Stimulated activated naive CD8-positive, alpha-beta T cell treated with anti-CD3 and anti-CD28 coated beads, Interleukin-15, amount 100 ng/mL, for 72 hours (primary cell): ENCODE data around the gene JAK2.

ENCODE experiments used
- ATAC-seq: fragments of 150-1000 bp; cut with Tn5 transposase; 2 replicates; pipeline ENCODE4 v1.10.0; 2021; ENCODE audit warnings: mild to moderate bottlenecking, moderate library complexity
- DNase-seq, 2 donors: peaks; one replicate each; pipeline ENCODE4 v3.0.0; 2021 to 2022
- H3K27ac Mint-ChIP-seq, 2 donors: one replicate each; pipeline ENCODE4 v1.8.0; 2022; ENCODE audit warnings: mild to moderate bottlenecking in 2 of 2, mixed read lengths in 2 of 2, moderate library complexity in 2 of 2
- H3K27me3 Mint-ChIP-seq: one replicate; pipeline ENCODE4 v1.8.0; 2022; ENCODE audit warnings: mixed read lengths
- H3K4me1 Mint-ChIP-seq: one replicate; pipeline ENCODE4 v1.8.0; 2022; ENCODE audit warnings: mild to moderate bottlenecking, mixed read lengths
- H3K4me3 Mint-ChIP-seq, 2 donors: one replicate each; pipeline ENCODE4 v1.8.0; 2022; ENCODE audit warnings: mild to moderate bottlenecking in 2 of 2, mixed read lengths in 2 of 2, moderate library complexity in 1 of 2
- H3K9me3 Mint-ChIP-seq, 2 donors: one replicate each; pipeline ENCODE4 v1.8.0; 2022; ENCODE audit warnings: mixed read lengths in 2 of 2

The JAK2 gene

GRCh38 chr9:4967523-4967922 is 17.5 kb upstream of the JAK2 start:
- H3K27me3 Mint-ChIP-seq = no peaks in the 10 kb centered on the region
- ATAC-seq = no peak
- peaks cover 8 to 20% of the 10 kb centered on the region in 2 donors for H3K9me3 Mint-ChIP-seq
- H3K4me3 Mint-ChIP-seq = peak overlapping the region; percentile 56 to 57
- DNase-seq = no peak
- peaks cover 51% of the 10 kb centered on the region for H3K4me1 Mint-ChIP-seq
- peak overlapping the region; percentile 85 to 94 for H3K27ac Mint-ChIP-seq

- DNase-seq (no peak), ATAC-seq (no peak)
- H3K9me3 Mint-ChIP-seq = peaks cover 4 to 5% of the 10 kb centered on the region in 2 donors
- H3K4me3 Mint-ChIP-seq = peak overlapping the region; percentile 32 to 75
- H3K27ac Mint-ChIP-seq = peak overlapping the region; percentile 89 to 93
- no peaks in the 10 kb centered on the region for H3K27me3 Mint-ChIP-seq
- H3K4me1 Mint-ChIP-seq = peaks cover 37% of the 10 kb centered on the region
These were observed 15.9 kb upstream of the JAK2 start for GRCh38 chr9:4969130-4969529.

DNA sequence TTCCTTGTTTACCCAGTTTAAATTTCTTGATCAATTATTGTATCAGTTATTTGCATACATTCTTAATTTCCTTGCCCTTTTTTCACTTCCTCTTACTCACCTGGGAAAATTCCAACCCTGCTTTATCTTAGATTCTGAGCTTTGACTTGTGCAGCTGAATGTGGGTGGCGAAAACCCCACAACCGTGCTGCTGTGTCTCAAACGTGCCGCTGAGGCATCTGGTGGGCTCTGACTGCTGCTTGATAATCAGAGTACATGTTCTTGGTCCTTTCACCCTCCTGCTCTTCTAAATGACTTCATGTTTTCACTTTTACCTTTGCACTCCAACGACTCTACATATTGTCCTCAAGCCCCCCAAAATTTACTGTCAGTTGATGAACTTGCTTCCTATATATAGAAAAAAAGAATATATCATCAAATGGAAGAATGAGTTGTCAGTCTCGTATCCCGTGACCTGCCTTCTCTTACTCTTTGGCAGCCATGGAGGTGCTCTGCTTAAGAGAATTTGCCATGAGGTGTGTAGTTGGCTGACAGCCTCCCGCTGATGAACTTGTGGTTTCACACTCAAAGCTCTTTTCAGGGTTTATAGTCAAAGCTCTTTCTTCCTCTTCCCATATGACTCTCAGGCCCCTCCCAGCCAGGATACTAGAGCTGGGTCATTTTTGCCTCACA is 14.0 kb upstream of the JAK2 start:
- DNase-seq = peak; percentile 58 to 82

GRCh38 chr9:4973246-4973645 is 11.8 kb upstream of the JAK2 start:
- H3K4me3 Mint-ChIP-seq = no peak overlapping the region
- no peak for DNase-seq
- H3K27me3 Mint-ChIP-seq = no peaks in the 10 kb centered on the region
- H3K9me3 Mint-ChIP-seq = no peaks in the 10 kb centered on the region
- no peak overlapping the region for H3K27ac Mint-ChIP-seq
- H3K4me1 Mint-ChIP-seq = peaks cover 28% of the 10 kb centered on the region
- no peak for ATAC-seq

More for the DNA sequence above, 14.0 kb upstream of the JAK2 start:
- no peak overlapping the region for H3K4me3 Mint-ChIP-seq
- peaks cover 37% of the 10 kb centered on the region for H3K4me1 Mint-ChIP-seq
- no peaks in the 10 kb centered on the region for H3K27me3 Mint-ChIP-seq
- ATAC-seq = peak; percentile 94
- H3K27ac Mint-ChIP-seq = no peak overlapping the region
- no peaks in the 10 kb centered on the region for H3K9me3 Mint-ChIP-seq

DNA sequence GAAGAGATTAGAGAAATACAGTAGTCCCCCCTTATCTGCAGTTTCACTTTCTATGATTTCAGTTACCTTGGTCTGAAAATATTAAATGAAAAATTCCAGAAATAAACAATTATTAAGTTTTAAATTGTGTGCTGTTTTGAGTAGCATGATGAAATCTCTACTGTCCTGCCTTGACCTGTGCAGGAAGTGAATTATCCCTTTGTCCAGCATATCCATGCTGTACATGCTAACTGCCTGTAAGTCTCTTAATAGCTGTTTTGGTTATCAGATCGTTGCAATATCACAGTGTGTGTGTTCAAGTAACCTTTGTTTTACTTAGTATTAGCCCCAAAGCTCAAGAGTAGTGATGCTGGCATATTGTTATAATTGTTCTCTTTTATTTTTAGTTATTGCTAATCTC is 11.2 kb upstream of the JAK2 start:
- no peak overlapping the region for H3K4me3 Mint-ChIP-seq
- peaks cover 23% of the 10 kb centered on the region for H3K4me1 Mint-ChIP-seq
- no peaks in the 10 kb centered on the region for H3K9me3 Mint-ChIP-seq
- H3K27ac Mint-ChIP-seq = no peak overlapping the region
- ATAC-seq = no peak
- H3K27me3 Mint-ChIP-seq = no peaks in the 10 kb centered on the region
- DNase-seq = no peak

DNA sequence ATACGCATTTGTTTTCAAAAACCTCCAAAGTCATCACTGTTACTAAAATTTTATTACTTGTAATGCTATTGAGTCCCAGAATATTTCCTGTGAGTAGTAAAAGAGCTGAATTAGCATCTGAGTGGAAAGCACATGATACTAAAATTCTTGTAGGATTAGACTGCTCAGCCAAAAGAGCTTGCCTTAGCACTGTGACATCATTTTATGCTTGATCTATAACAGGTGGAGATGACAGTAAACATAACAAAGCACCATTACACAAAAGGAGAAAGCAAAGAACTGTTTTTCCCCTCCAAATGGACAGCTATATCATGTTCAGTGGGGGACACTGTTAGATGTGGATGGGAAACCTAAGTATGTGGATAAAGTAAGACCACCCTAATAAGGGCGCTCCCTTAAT is 5.8 kb upstream of the JAK2 start:
- Mint-ChIP-seq H3K27ac (peak overlapping the region in 1 of 2 donors; percentile 28), H3K4me3 (peak overlapping the region; percentile 14 to 54), H3K9me3 (no peaks in the 10 kb centered on the region), H3K27me3 (no peaks in the 10 kb centered on the region), H3K4me1 (peaks cover 55% of the 10 kb centered on the region)
- no peak for DNase-seq
- ATAC-seq = no peak

- DNase-seq (no peak), ATAC-seq (no peak)
- no peaks in the 10 kb centered on the region for H3K9me3 Mint-ChIP-seq
- peak overlapping the region; percentile 1 to 54 for H3K4me3 Mint-ChIP-seq
- peaks cover 57% of the 10 kb centered on the region for H3K4me1 Mint-ChIP-seq
- no peaks in the 10 kb centered on the region for H3K27me3 Mint-ChIP-seq
- peak overlapping the region; percentile 16 to 85 for H3K27ac Mint-ChIP-seq
These were observed 4.9 kb upstream of the JAK2 start for GRCh38 chr9:4980086-4980727.

GRCh38 chr9:4982721-4983482 is 2.2 kb upstream of the JAK2 start:
- peak overlapping the region; percentile 72 to 75 for H3K27ac Mint-ChIP-seq
- H3K27me3 Mint-ChIP-seq = no peaks in the 10 kb centered on the region
- H3K4me1 Mint-ChIP-seq = peaks cover 60% of the 10 kb centered on the region
- ATAC-seq = no peak
- H3K4me3 Mint-ChIP-seq = peak overlapping the region in 1 of 2 donors; percentile 93
- H3K9me3 Mint-ChIP-seq = no peaks in the 10 kb centered on the region
- no peak for DNase-seq

- DNase-seq = no peak
- no peak for ATAC-seq
- peak overlapping the region; percentile 72 to 95 for H3K27ac Mint-ChIP-seq
- H3K9me3 Mint-ChIP-seq = no peaks in the 10 kb centered on the region
- no peaks in the 10 kb centered on the region for H3K27me3 Mint-ChIP-seq
- H3K4me3 Mint-ChIP-seq = peak overlapping the region in 1 of 2 donors; percentile 93
- peaks cover 56% of the 10 kb centered on the region for H3K4me1 Mint-ChIP-seq
These were observed 1.4 kb upstream of the JAK2 start for GRCh38 chr9:4983601-4984165.

DNA sequence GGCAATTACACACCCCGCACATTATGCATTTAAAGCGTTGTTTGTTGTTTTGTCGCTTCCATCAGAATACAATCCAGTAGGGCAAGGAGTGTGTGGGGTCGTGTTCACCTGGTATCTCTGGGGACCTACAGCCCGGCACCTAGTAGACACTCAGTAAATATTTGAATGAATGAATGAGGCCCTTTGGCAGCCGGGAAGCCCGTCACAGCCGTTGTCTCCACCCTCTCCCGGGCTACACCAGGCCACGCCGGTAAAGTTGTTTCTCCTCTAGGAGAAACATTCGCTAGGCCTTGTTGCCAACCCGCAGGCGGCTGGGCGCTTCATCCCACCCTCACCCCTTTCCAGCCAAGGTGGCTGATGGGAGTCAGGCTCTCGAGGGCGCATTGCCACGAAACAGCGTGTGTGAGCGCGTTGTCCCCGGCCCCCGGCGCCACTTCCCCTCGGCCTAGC is 876 bp upstream of the JAK2 start:
- Mint-ChIP-seq H3K4me3 (peak overlapping the region in 1 of 2 donors; percentile 93), H3K4me1 (peaks cover 53% of the 10 kb centered on the region), H3K9me3 (no peaks in the 10 kb centered on the region), H3K27me3 (no peaks in the 10 kb centered on the region), H3K27ac (peak overlapping the region; percentile 72 to 95)
- DNase-seq (no peak), ATAC-seq (peak; percentile 0)

- Mint-ChIP-seq H3K4me1 (peaks cover 38% of the 10 kb centered on the region), H3K27me3 (no peaks in the 10 kb centered on the region), H3K9me3 (no peaks in the 10 kb centered on the region), H3K27ac (peak overlapping the region; percentile 90 to 94), H3K4me3 (peak overlapping the region in 1 of 2 donors; percentile 93)
- DNase-seq = peak; percentile 24 to 30
- no peak for ATAC-seq
These were observed 554 bp downstream of the JAK2 start for GRCh38 chr9:4985386-4986266.

DNA sequence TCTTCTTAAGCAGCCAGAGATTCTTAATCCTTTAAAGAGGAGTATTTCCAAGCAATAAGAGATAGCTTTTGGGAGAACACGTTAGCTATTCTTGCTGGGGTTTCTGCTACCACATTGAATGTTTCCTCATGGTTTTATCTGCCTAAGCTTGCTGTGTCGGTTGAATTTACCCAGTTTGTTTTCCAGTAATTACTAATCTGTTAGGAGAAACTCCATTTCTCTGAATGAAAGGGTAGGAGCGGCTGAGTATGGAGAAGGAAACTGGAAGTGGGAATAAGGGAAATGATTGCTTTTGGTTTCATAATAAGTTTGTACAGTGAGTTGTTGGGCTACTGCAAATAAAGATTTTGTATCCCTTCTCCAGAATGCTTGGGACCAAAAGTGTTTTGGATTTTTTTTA is 1.2 kb downstream of the JAK2 start:
- Mint-ChIP-seq H3K9me3 (no peaks in the 10 kb centered on the region), H3K4me1 (peaks cover 37% of the 10 kb centered on the region), H3K4me3 (peak overlapping the region in 1 of 2 donors; percentile 93), H3K27me3 (no peaks in the 10 kb centered on the region), H3K27ac (peak overlapping the region; percentile 72 to 94)
- DNase-seq (no peak), ATAC-seq (no peak)

GRCh38 chr9:4986783-4987182 is 1.7 kb downstream of the JAK2 start:
- no peak overlapping the region for H3K27ac Mint-ChIP-seq
- H3K4me3 Mint-ChIP-seq = peak overlapping the region in 1 of 2 donors; percentile 93
- H3K4me1 Mint-ChIP-seq = peaks cover 36% of the 10 kb centered on the region
- DNase-seq (no peak), ATAC-seq (no peak)
- H3K27me3 Mint-ChIP-seq = no peaks in the 10 kb centered on the region
- no peaks in the 10 kb centered on the region for H3K9me3 Mint-ChIP-seq

- Mint-ChIP-seq H3K9me3 (no peaks in the 10 kb centered on the region), H3K4me1 (peaks cover 36% of the 10 kb centered on the region), H3K4me3 (no peak overlapping the region), H3K27me3 (no peaks in the 10 kb centered on the region), H3K27ac (no peak overlapping the region)
- ATAC-seq (no peak), DNase-seq (peak; percentile 47 to 55)
These were observed 2.9 kb downstream of the JAK2 start for GRCh38 chr9:4987961-4988421.

GRCh38 chr9:4992872-4993271 is 7.8 kb downstream of the JAK2 start:
- DNase-seq = no peak
- Mint-ChIP-seq H3K27me3 (no peaks in the 10 kb centered on the region), H3K27ac (no peak overlapping the region), H3K4me1 (peaks cover 47% of the 10 kb centered on the region), H3K4me3 (no peak overlapping the region), H3K9me3 (no peaks in the 10 kb centered on the region)
- ATAC-seq = no peak
